IMR-90 (cell line): ENCODE data around the gene BCL7A. TPM values are rescaled to one million over a fixed set of nuclear protein-coding genes. Genes with fewer than 3 reads are reported as not detected.

Experiments used
- ATAC-seq: fragments of 200-7000 bp; cut with Tn5 transposase; 2 replicates; pipeline ENCODE4 v1.9.1; 2020; ENCODE audit warnings: low read depth, mild to moderate bottlenecking, moderate library complexity
- BruUV-seq: library from RNA; stranded (reverse); fragments of 400-500 nt; replicated peaks from 2 replicates; lab custom pipeline; 2021; lab: Mats Ljungman, UMichigan
- CTCF ChIA-PET: fragments of 300-600 bp; formaldehyde crosslinking; extraction: SDS; loops from one replicate; lab custom pipeline; 2021; ENCODE audit warnings: antibody characterized with exemption; lab: Yijun Ruan, JAX
- POLR2A ChIA-PET: fragments of 300-600 bp; sonication (Branson Sonifier 250); formaldehyde crosslinking; loops from one replicate; lab custom pipeline; 2022; ENCODE audit warnings: antibody characterized with exemption; ENCODE audit not compliant: unreplicated experiment; lab: Charles Lee
- DNase-seq: peaks from one replicate; pipeline ENCODE4 v3.0.0; 2013
- H2AFZ ChIP-seq: replicated peaks from 2 replicates; pipeline ENCODE3; 2013; ENCODE audit warnings: low read length, mild to moderate bottlenecking; ENCODE audit not compliant: poor library complexity
- H2AK5ac ChIP-seq: 2 replicates; pipeline ENCODE4 v1.6.1; 2013; ENCODE audit warnings: low read depth, low read length, inconsistent platforms
- H2AK9ac ChIP-seq: replicated peaks from 2 replicates; pipeline ENCODE3; 2013; ENCODE audit warnings: mild to moderate bottlenecking, low read depth, low read length, moderate library complexity; ENCODE audit not compliant: poor library complexity
- H2BK120ac ChIP-seq: 2 replicates; pipeline ENCODE4 v1.6.1; 2013; ENCODE audit warnings: low read depth, low read length, inconsistent platforms
- H2BK15ac ChIP-seq: 3 replicates; pipeline ENCODE4 v1.6.1; 2013; ENCODE audit warnings: low read depth, low read length, inconsistent platforms
- H2BK20ac ChIP-seq: 2 replicates; pipeline ENCODE4 v1.6.1; 2013; ENCODE audit warnings: low read depth, mild to moderate bottlenecking, inconsistent platforms, low read length, moderate library complexity
- H2BK5ac ChIP-seq: 2 replicates; pipeline ENCODE4 v1.6.1; 2013; ENCODE audit warnings: mild to moderate bottlenecking, low read depth, low read length, inconsistent platforms; ENCODE audit not compliant: poor library complexity, severe bottlenecking
- H3K14ac ChIP-seq: replicated peaks from 2 replicates; pipeline ENCODE4 v1.6.1; 2013; ENCODE audit warnings: low read depth, low read length, inconsistent platforms
- H3K18ac ChIP-seq: 2 replicates; pipeline ENCODE4 v1.6.1; 2013; ENCODE audit warnings: low read depth, low read length, control low read depth
- H3K23ac ChIP-seq: 2 replicates; pipeline ENCODE4 v1.6.1; 2013; ENCODE audit warnings: low read depth, low read length, inconsistent platforms
- H3K27ac ChIP-seq: 2 replicates; pipeline ENCODE4 v1.5.1; 2013; ENCODE audit warnings: mild to moderate bottlenecking, control low read depth, low read length; ENCODE audit not compliant: insufficient read depth
- H3K27me3 ChIP-seq: 2 replicates; pipeline ENCODE4 v1.6.1; 2013; ENCODE audit warnings: low read length; ENCODE audit not compliant: control insufficient read depth, insufficient read depth
- H3K36me3 ChIP-seq: 2 replicates; pipeline ENCODE4 v1.6.1; 2013; ENCODE audit warnings: low read length, mixed read lengths; ENCODE audit not compliant: control insufficient read depth, insufficient read depth
- H3K4ac ChIP-seq: 2 replicates; pipeline ENCODE4 v1.6.1; 2013; ENCODE audit warnings: low read depth, low read length, inconsistent platforms
- H3K4me1 ChIP-seq: 2 replicates; pipeline ENCODE4 v1.6.1; 2013; ENCODE audit warnings: low read length, mixed read lengths; ENCODE audit not compliant: control insufficient read depth, insufficient read depth
- H3K4me2 ChIP-seq: 2 replicates; pipeline ENCODE4 v1.6.1; 2013; ENCODE audit warnings: low read depth, mild to moderate bottlenecking, control low read depth, low read length, moderate library complexity
- H3K4me3 ChIP-seq: 2 replicates; pipeline ENCODE4 v1.5.1; 2013; ENCODE audit warnings: low read depth, mild to moderate bottlenecking, control low read depth, low read length, moderate library complexity; ENCODE audit not compliant: insufficient read depth
- H3K56ac ChIP-seq: 2 replicates; pipeline ENCODE4 v1.6.1; 2013; ENCODE audit warnings: low read length, inconsistent platforms; ENCODE audit not compliant: insufficient read depth; ENCODE audit errors: extremely low read depth
- H3K79me1 ChIP-seq, 2 experiments: 2 replicates each; pipeline ENCODE4 v1.6.1; 2013; ENCODE audit warnings: low read length in 2 of 2, inconsistent platforms in 1 of 2, low read depth in 1 of 2
- H3K9ac ChIP-seq: 2 replicates; pipeline ENCODE4 v1.6.1; 2013; ENCODE audit warnings: low read depth, low read length, control low read depth
- H3K9me1 ChIP-seq: 2 replicates; pipeline ENCODE4 v1.6.1; 2013; ENCODE audit warnings: low read length, inconsistent platforms; ENCODE audit not compliant: insufficient read depth
- H3K9me3 ChIP-seq: 2 replicates; pipeline ENCODE4 v1.6.1; 2013; ENCODE audit warnings: low read length; ENCODE audit not compliant: control insufficient read depth, insufficient read depth
- H4K20me1 ChIP-seq: 2 replicates; pipeline ENCODE4 v1.6.1; 2013; ENCODE audit warnings: low read length, inconsistent platforms; ENCODE audit not compliant: insufficient read depth
- H4K5ac ChIP-seq: 2 replicates; pipeline ENCODE4 v1.6.1; 2013; ENCODE audit warnings: mild to moderate bottlenecking, low read depth, low read length, control low read depth
- H4K8ac ChIP-seq, 2 experiments: 2 replicates each; pipeline ENCODE4 v1.6.1; 2013; ENCODE audit warnings: low read depth in 2 of 2, low read length in 2 of 2, control low read depth in 1 of 2, inconsistent platforms in 1 of 2
- H4K91ac ChIP-seq: 2 replicates; pipeline ENCODE4 v1.6.1; 2013; ENCODE audit warnings: low read depth, low read length, inconsistent platforms; ENCODE audit not compliant: insufficient read depth
- CHD1 ChIP-seq: IDR thresholded peaks from 2 replicates; pipeline ENCODE4 v1.6.1; 2012; ENCODE audit warnings: low read depth, low read length, improper control_type of control experiment
- ELK1 ChIP-seq: fragments of 150-350 bp; IDR thresholded peaks from 2 replicates; pipeline ENCODE4 v1.6.1; 2016; ENCODE audit warnings: low read depth, mild to moderate bottlenecking, low read length, moderate library complexity, borderline replicate concordance
- MAFK ChIP-seq: IDR thresholded peaks from 2 replicates; pipeline ENCODE4 v1.6.1; 2012; ENCODE audit warnings: low read depth, low read length, improper control_type of control experiment
- MAZ ChIP-seq: IDR thresholded peaks from 2 replicates; pipeline ENCODE4 v1.6.1; 2012; ENCODE audit warnings: low read depth, mild to moderate bottlenecking, low read length, improper control_type of control experiment, moderate library complexity, borderline replicate concordance
- NFE2L2 ChIP-seq: fragments of 150-350 bp; IDR thresholded peaks from 2 replicates; pipeline ENCODE4 v1.6.1; 2016; ENCODE audit warnings: low read depth, mild to moderate bottlenecking, low read length
- POLR2A ChIP-seq: IDR thresholded peaks from 2 replicates; pipeline ENCODE4 v1.6.1; 2012; ENCODE audit warnings: mild to moderate bottlenecking, low read depth, low read length
- dilution Hi-C: fragments of 300-500 bp; cut with HindIII; formaldehyde crosslinking; loops from one replicate; pipeline ENCODE4 v1.14.3; 2018; ENCODE audit warnings: low sequenced_read_pairs; ENCODE audit not compliant: unreplicated experiment
- in situ Hi-C: fragments of 300-500 bp; cut with MboI; formaldehyde crosslinking; loops from 3 replicates; pipeline ENCODE4 v1.14.3; 2019; ENCODE audit warnings: low sequenced_read_pairs, inconsistent platforms, mixed read lengths
- intact Hi-C: fragments of 100-400 bp; cut with micrococcal nuclease; formaldehyde crosslinking; loops from 2 replicates; pipeline ENCODE4 v1.10.0; 2022
- polyA plus RNA-seq, 3 experiments: library from polyadenylated mRNA; depleted of rRNA; stranded (reverse); fragments of >200 nt; gene quantifications; 2 replicates each; pipeline ENCODE4 v1.2.3, GENCODE V29; 2012; ENCODE audit warnings: low replicate concordance in 1 of 3
- total RNA-seq: library from RNA; depleted of rRNA; stranded (reverse); fragments of >200 nt; gene quantifications from 2 replicates; pipeline ENCODE4 v1.2.3, GENCODE V29; 2012

The BCL7A gene
- total and polyA plus RNA-seq, 2 of the 4 experiments (the other 2 are of a cell fraction): 5.6 to 7.9 TPM

GRCh38 chr12:122018457-122018856 lies 3.2 kb upstream of the BCL7A start:
- peaks cover 4% of the 10 kb centered on the region for H3K4me1 ChIP-seq
- H3K14ac ChIP-seq: no peak overlapping the region
- H2BK120ac ChIP-seq: no peak overlapping the region
- no peak overlapping the region for H3K27ac ChIP-seq
- intact Hi-C loops (no loop called here), dilution Hi-C loops (no loop called here), in situ Hi-C loops (no loop called here)
- H4K5ac ChIP-seq: no peak overlapping the region
- no peaks in the 10 kb centered on the region for H3K36me3 ChIP-seq
- H3K4me2 ChIP-seq: no peak overlapping the region
- no peak overlapping the region for H3K56ac ChIP-seq
- H3K9me1 ChIP-seq: peaks cover 2% of the 10 kb centered on the region; the same call in 1 of the 2 replicates
- no peak overlapping the region for H2AK5ac ChIP-seq
- no peak overlapping the region for H2AK9ac ChIP-seq
- CTCF ChIA-PET: interaction anchor here (0.7 kb wide), 1 partner anchor 21 kb away, joined by 3 read pairs; no protein-coding TSS in a partner anchor
- no peak overlapping the region for H4K91ac ChIP-seq
- no peak overlapping the region for H2BK20ac ChIP-seq
- H3K9me3 ChIP-seq: no peaks in the 10 kb centered on the region; the same call in 1 of the 2 replicates
- POLR2A ChIA-PET: no interaction called here
- H4K20me1 ChIP-seq: no peaks in the 10 kb centered on the region; the same call in 1 of the 2 replicates
- H4K8ac ChIP-seq: no peak overlapping the region
- no peak overlapping the region for H3K4ac ChIP-seq
- no peak overlapping the region for H3K4me3 ChIP-seq
- no peak overlapping the region for H2BK15ac ChIP-seq
- H3K23ac ChIP-seq: no peak overlapping the region
- ATAC-seq (no peak), DNase-seq (no peak)
- H3K79me1 ChIP-seq: peaks cover 0 to 16% of the 10 kb centered on the region in 2 experiments; a peak in 3 of 4 replicates
- BruUV-seq: no TSS peak
- no peak for TF ChIP-seq POLR2A
- no peak for TF ChIP-seq MAFK
- TF ChIP-seq MAZ: no peak
- TF ChIP-seq ELK1: no peak
- no peak for TF ChIP-seq CHD1
- no peak for TF ChIP-seq NFE2L2
- no peak overlapping the region for H3K18ac ChIP-seq
- no peak overlapping the region for H3K9ac ChIP-seq
- H2AFZ ChIP-seq: no peak overlapping the region
- no peak overlapping the region for H2BK5ac ChIP-seq
- no peaks in the 10 kb centered on the region for H3K27me3 ChIP-seq
